ENCODE results near the gene PTK7. TPM values are rescaled to one million over a fixed set of nuclear protein-coding genes. Genes with fewer than 3 reads are reported as not detected.

The PTK7 gene
- total RNA-seq (2021) (106 and 110 TPM in 2 replicates), Bru-seq, nascent RNA (percentile 66 among the genes with signal in this experiment), BruChase-seq, experiment 1, labeled RNA remaining after a 2-hour chase (percentile 62 among the genes with signal in this experiment), BruChase-seq, experiment 2, labeled RNA remaining after a 6-hour chase (percentile 72 among the genes with signal in this experiment)
- long read RNA-seq, full-length matches to known transcripts: 11 of 24 reads
- long read RNA-seq, partial matches to known transcripts: 4 of 24 reads
- long read RNA-seq, other reads (novel, unspliced or antisense): 9 of 24 reads

- Histone ChIP-seq H3K27ac (0 out of 2 replicates have a peak within 1 kb of the TSS, but pooled peaks have one; percentile 32), H3K9me2 (ENCODE audit: insufficient read depth) (no peaks in the 10 kb centered on the region), H3K36me3 (ENCODE audit: low read depth) (no peaks in the 10 kb centered on the region), H3K4me3 (peak within 1 kb of the TSS; percentile 100), H3F3A (ENCODE audit: insufficient read depth, low read depth) (peaks cover 14% of the 10 kb centered on the region), H2AFZ (peak within 1 kb of the TSS; percentile 100), H3K4me1 (replicated peaks; ENCODE audit: insufficient read depth) (peaks cover 13% of the 10 kb centered on the region), H3K79me2 (ENCODE audit: low read depth) (peaks cover 41% of the 10 kb centered on the region), H3K4me2 (peak within 1 kb of the TSS; percentile 89), H3K27me3 (ENCODE audit: insufficient read depth, low read depth) (no peaks in the 10 kb centered on the region), H3K9me3 (ENCODE audit: insufficient read depth, low read depth) (no peaks in the 10 kb centered on the region), H4K20me1 (ENCODE audit: insufficient read depth) (no peaks in the 10 kb centered on the region; the same call in 1 of the 2 replicates)
- ChIA-PET POLR2A (ENCODE audit: unreplicated experiment) (interaction anchor here (0.6 to 1.0 kb wide), 12 partner anchors 9 to 988 kb away, joined by 3 to 22 read pairs (median 8); partner anchors contain the start of genes BICRAL, KLC4 and MRPL2), CTCF (interaction anchor here (0.6 to 0.7 kb wide), 4 partner anchors 10 to 495 kb away, joined by 3 to 14 read pairs (median 4); no protein-coding TSS in a partner anchor)
- TSS peak; percentile 21 for BruUV-seq (replicated peaks)
- DNase-seq: peak in 1 of 2 experiments; percentile 73
- intact Hi-C loops (cut with micrococcal nuclease; ENCODE audit: unreplicated experiment): loop anchor here (2.0 kb wide), 2 partner anchors 21 to 45 kb away; no protein-coding TSS in a partner anchor
- TF ChIP-seq CTCF (conservative IDR thresholded peaks at IDR 0.05) (no peak), EZH2 (IDR thresholded peaks at IDR 0.05; ENCODE audit: low read depth) (no peak)
Measured at GRCh38 chr6:43075670-43076463, at the start of gene PTK7. PTK7 (plus strand) TSS chr6:43076314; CDS start chr6:43076489, 175 bp downstream.

GRCh38 chr6:43026365-43026764 is 49.7 kb upstream of the PTK7 start:
- no peak overlapping the region for H3K27ac ChIP-seq
- ChIA-PET POLR2A (ENCODE audit: unreplicated experiment) (interaction anchor here (0.6 kb wide), 1 partner anchor 39 kb away, joined by 4 read pairs; no protein-coding TSS in a partner anchor), CTCF (interaction anchor here (0.6 kb wide), 1 partner anchor 137 kb away, joined by 3 read pairs; no protein-coding TSS in a partner anchor)
- 0 out of 2 replicates have a peak, but pooled peaks cover 5% of the 10 kb centered on the region for H3K4me1 ChIP-seq (replicated peaks; ENCODE audit: insufficient read depth)
- no peaks in the 10 kb centered on the region for H3K9me2 ChIP-seq (ENCODE audit: insufficient read depth)
- no peaks in the 10 kb centered on the region for H3K27me3 ChIP-seq (ENCODE audit: insufficient read depth, low read depth)
- H3K36me3 ChIP-seq (ENCODE audit: low read depth): peaks cover 34% of the 10 kb centered on the region; the same call in 1 of the 2 replicates
- no peaks in the 10 kb centered on the region for H3K9me3 ChIP-seq (ENCODE audit: insufficient read depth, low read depth)
- H3F3A ChIP-seq (ENCODE audit: insufficient read depth, low read depth): peaks cover 11% of the 10 kb centered on the region; the same call in 1 of the 2 replicates
- no peak overlapping the region for H2AFZ ChIP-seq
- H4K20me1 ChIP-seq (ENCODE audit: insufficient read depth): no peaks in the 10 kb centered on the region; the same call in 1 of the 2 replicates
- no peak overlapping the region for H3K4me3 ChIP-seq
- DNase-seq: no peak
- TF ChIP-seq EZH2 (IDR thresholded peaks at IDR 0.05; ENCODE audit: low read depth) (no peak), CTCF (conservative IDR thresholded peaks at IDR 0.05) (no peak)
- H3K79me2 ChIP-seq (ENCODE audit: low read depth): peaks cover 36% of the 10 kb centered on the region
- intact Hi-C loops (cut with micrococcal nuclease; ENCODE audit: unreplicated experiment): no loop called here
- no peak overlapping the region for H3K4me2 ChIP-seq
- BruUV-seq (replicated peaks): no TSS peak

DNA sequence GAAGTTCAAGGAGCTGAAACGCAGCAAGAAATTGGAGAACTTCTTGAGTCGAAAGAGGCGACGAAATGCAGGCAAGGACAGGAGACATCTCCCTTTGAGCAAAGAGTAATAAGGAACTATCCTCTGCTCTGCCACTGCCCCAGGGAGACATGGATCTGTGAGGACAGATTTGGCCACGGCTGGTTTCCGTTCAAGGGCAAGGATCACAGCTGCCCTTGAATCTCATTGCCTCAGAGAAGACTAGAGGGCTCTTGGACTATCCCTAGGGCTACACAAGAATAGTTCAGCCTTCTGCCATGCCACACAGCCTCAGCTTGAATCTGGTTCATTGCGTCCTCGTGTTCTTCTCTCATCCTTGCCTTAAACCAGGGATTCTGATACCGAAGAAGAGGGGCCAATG is 47.0 kb upstream of the PTK7 start:
- no peak overlapping the region for H2AFZ ChIP-seq
- no peak overlapping the region for H3K4me3 ChIP-seq
- BruUV-seq (replicated peaks): no TSS peak
- H3K4me2 ChIP-seq: no peak overlapping the region
- H3K36me3 ChIP-seq (ENCODE audit: low read depth): peaks cover 33% of the 10 kb centered on the region; the same call in 1 of the 2 replicates
- intact Hi-C loops (cut with micrococcal nuclease; ENCODE audit: unreplicated experiment): no loop called here
- no peaks in the 10 kb centered on the region for H3K9me2 ChIP-seq (ENCODE audit: insufficient read depth)
- no peak for DNase-seq
- CTCF ChIA-PET: no interaction called here
- no peaks in the 10 kb centered on the region for H3K9me3 ChIP-seq (ENCODE audit: insufficient read depth, low read depth)
- H4K20me1 ChIP-seq (ENCODE audit: insufficient read depth): no peaks in the 10 kb centered on the region; the same call in 1 of the 2 replicates
- H3K27ac ChIP-seq: no peak overlapping the region
- POLR2A ChIA-PET (ENCODE audit: unreplicated experiment): no interaction called here
- H3K4me1 ChIP-seq (replicated peaks; ENCODE audit: insufficient read depth): no peaks in the 10 kb centered on the region
- no peaks in the 10 kb centered on the region for H3K27me3 ChIP-seq (ENCODE audit: insufficient read depth, low read depth)
- peaks cover 11% of the 10 kb centered on the region for H3K79me2 ChIP-seq (ENCODE audit: low read depth)
- TF ChIP-seq CTCF (conservative IDR thresholded peaks at IDR 0.05) (no peak), EZH2 (IDR thresholded peaks at IDR 0.05; ENCODE audit: low read depth) (no peak)
- H3F3A ChIP-seq (ENCODE audit: insufficient read depth, low read depth): peaks cover 24% of the 10 kb centered on the region

Measured in PC-9 (cell line).